DOHH2 (cell line): ENCODE data around the gene ARL6IP5.

ENCODE experiments used
- H3F3A ChIP-seq: fragments of 200-600 bp; sonication (generic), shearing (Covaris generic); 2 replicates; pipeline ENCODE4 v1.6.0; 2016; ENCODE audit warnings: antibody characterized with exemption, mild to moderate bottlenecking; ENCODE audit not compliant: control insufficient read depth, insufficient read depth
- H3K27ac ChIP-seq: fragments of 200-600 bp; sonication (generic); 2 replicates; pipeline ENCODE4 v1.5.1; 2014; ENCODE audit warnings: low read depth, mild to moderate bottlenecking, low read length, moderate library complexity
- H3K27me3 ChIP-seq: fragments of 200-600 bp; sonication (generic); 2 replicates; pipeline ENCODE4 v1.6.1; 2014; ENCODE audit warnings: mild to moderate bottlenecking, low read length, mixed read lengths; ENCODE audit not compliant: control insufficient read depth
- H3K36me3 ChIP-seq: fragments of 200-600 bp; sonication (generic); 2 replicates; pipeline ENCODE4 v1.6.1; 2014; ENCODE audit warnings: mild to moderate bottlenecking, low read length, moderate library complexity, mixed read lengths; ENCODE audit not compliant: control insufficient read depth
- H3K4me1 ChIP-seq: fragments of 200-600 bp; sonication (generic); 2 replicates; pipeline ENCODE4 v1.6.1; 2014; ENCODE audit warnings: mild to moderate bottlenecking, low read length, mixed read lengths; ENCODE audit not compliant: control insufficient read depth
- H3K4me2 ChIP-seq: fragments of 200-600 bp; sonication (generic); 2 replicates; pipeline ENCODE4 v1.6.0; 2014; ENCODE audit warnings: mild to moderate bottlenecking, low read length, moderate library complexity
- H3K4me3 ChIP-seq: fragments of 200-600 bp; sonication (generic); 2 replicates; pipeline ENCODE4 v1.5.1; 2014; ENCODE audit warnings: mild to moderate bottlenecking, low read length, mixed read lengths
- H3K79me2 ChIP-seq: fragments of 200-600 bp; sonication (generic); 2 replicates; pipeline ENCODE4 v1.6.1; 2014; ENCODE audit warnings: mild to moderate bottlenecking, low read length, mixed read lengths; ENCODE audit not compliant: control insufficient read depth
- H3K9me2 ChIP-seq: fragments of 200-600 bp; sonication (generic); replicated peaks from 2 replicates; pipeline ENCODE4 v1.6.1; 2014; ENCODE audit warnings: mild to moderate bottlenecking, low read length, mixed read lengths; ENCODE audit not compliant: control insufficient read depth
- H3K9me3 ChIP-seq: fragments of 200-600 bp; sonication (generic); 2 replicates; pipeline ENCODE4 v1.6.1; 2014; ENCODE audit warnings: antibody characterized with exemption, low read length, mixed read lengths; ENCODE audit not compliant: control insufficient read depth, insufficient read depth
- H4K20me1 ChIP-seq: fragments of 200-600 bp; sonication (generic); 2 replicates; pipeline ENCODE4 v1.6.0; 2014; ENCODE audit warnings: low read depth, mild to moderate bottlenecking, antibody characterized with exemption, low read length, moderate library complexity; ENCODE audit not compliant: control insufficient read depth, insufficient read depth
- CTCF ChIP-seq: fragments of 200-600 bp; sonication (generic); IDR thresholded peaks from one replicate; pipeline ENCODE4 v1.5.1; 2014; ENCODE audit warnings: antibody characterized with exemption, mild to moderate bottlenecking, low read depth, low read length; ENCODE audit not compliant: poor library complexity, severe bottlenecking
- EZH2phosphoT487 ChIP-seq: fragments of 200-600 bp; sonication (generic); IDR thresholded peaks from 2 replicates; pipeline ENCODE4 v1.6.1; 2017; ENCODE audit warnings: borderline replicate concordance, mild to moderate bottlenecking, antibody characterized with exemption, low read length, moderate library complexity, mixed read lengths

Gene ARL6IP5

GRCh38 chr3:69116162-69116561 lies 31.4 kb downstream of the ARL6IP5 start:
- no peaks in the 10 kb centered on the region for H3K27me3 ChIP-seq
- H4K20me1 ChIP-seq: no peaks in the 10 kb centered on the region
- H3K4me3 ChIP-seq: no peak overlapping the region
- no peaks in the 10 kb centered on the region for H3K36me3 ChIP-seq
- H3K9me2 ChIP-seq: no peaks in the 10 kb centered on the region
- H3K4me2 ChIP-seq: no peak overlapping the region
- H3K4me1 ChIP-seq: no peaks in the 10 kb centered on the region
- no peaks in the 10 kb centered on the region for H3K79me2 ChIP-seq
- H3F3A ChIP-seq: no peaks in the 10 kb centered on the region
- TF ChIP-seq EZH2phosphoT487 (no peak), CTCF (no peak)
- no peak overlapping the region for H3K27ac ChIP-seq
- no peaks in the 10 kb centered on the region for H3K9me3 ChIP-seq

- TF ChIP-seq CTCF (no peak), EZH2phosphoT487 (no peak)
- H3K9me2 ChIP-seq: no peaks in the 10 kb centered on the region
- H3K36me3 ChIP-seq: no peaks in the 10 kb centered on the region
- H3K27ac ChIP-seq: no peak overlapping the region
- no peaks in the 10 kb centered on the region for H3K9me3 ChIP-seq
- H3K4me1 ChIP-seq: no peaks in the 10 kb centered on the region
- no peaks in the 10 kb centered on the region for H3F3A ChIP-seq
- no peaks in the 10 kb centered on the region for H4K20me1 ChIP-seq
- no peak overlapping the region for H3K4me3 ChIP-seq
- no peaks in the 10 kb centered on the region for H3K79me2 ChIP-seq
- H3K4me2 ChIP-seq: no peak overlapping the region
- H3K27me3 ChIP-seq: peaks cover 2% of the 10 kb centered on the region; the same call in 1 of the 2 replicates
Observed at GRCh38 chr3:69116897-69117296, 32.2 kb downstream of the ARL6IP5 start.

- H3K4me1 ChIP-seq: no peaks in the 10 kb centered on the region
- no peaks in the 10 kb centered on the region for H3K36me3 ChIP-seq
- H3K9me3 ChIP-seq: no peaks in the 10 kb centered on the region
- no peak overlapping the region for H3K4me3 ChIP-seq
- H3K27me3 ChIP-seq: peaks cover 9% of the 10 kb centered on the region; the same call in 1 of the 2 replicates
- no peak overlapping the region for H3K4me2 ChIP-seq
- no peak for TF ChIP-seq EZH2phosphoT487
- TF ChIP-seq CTCF: no peak
- H3K27ac ChIP-seq: no peak overlapping the region
- no peaks in the 10 kb centered on the region for H3K79me2 ChIP-seq
- no peaks in the 10 kb centered on the region for H4K20me1 ChIP-seq
- H3F3A ChIP-seq: no peaks in the 10 kb centered on the region
- H3K9me2 ChIP-seq: no peaks in the 10 kb centered on the region
Observed at GRCh38 chr3:69118555-69118954, 33.8 kb downstream of the ARL6IP5 start.
